Right atrium auricular region (tissue), 2 donors: ENCODE measurements around the gene KRTAP29-1. TPM values are rescaled to one million over a fixed set of nuclear protein-coding genes. Genes with fewer than 3 reads are reported as not detected.
A peak's percentile ranks its signal among the peaks of the same experiment; 100 is the strongest.

Source experiments
- DNase-seq: peaks from one replicate; pipeline ENCODE4 v3.0.0-alpha.2; 2019; ENCODE audit warnings: low spot score
- H3K27ac ChIP-seq, 2 donors: fragments of 200-600 bp; sonication (generic); 1 replicate in 1 of 2; 2 replicates in 1 of 2; pipeline ENCODE4 v1.5.1; 2016 to 2019
- H3K27me3 ChIP-seq, 2 donors: fragments of 200-600 bp; sonication (generic); one replicate each; pipeline versions ENCODE4 v1.5.1 to v1.6.0; 2017 to 2019
- H3K36me3 ChIP-seq: fragments of 200-600 bp; sonication (generic); one replicate; pipeline ENCODE4 v1.5.1; 2016
- H3K4me1 ChIP-seq, 2 donors: fragments of 200-600 bp; sonication (generic); one replicate each; pipeline versions ENCODE4 v1.5.1 to v1.6.0; 2017 to 2019
- H3K4me3 ChIP-seq, 2 donors: fragments of 200-600 bp; sonication (generic); 1 replicate in 1 of 2; 2 replicates in 1 of 2; pipeline ENCODE4 v1.5.1; 2017 to 2019; ENCODE audit warnings: mild to moderate bottlenecking in 1 of 2, moderate library complexity in 1 of 2
- H3K9me3 ChIP-seq, 2 donors: fragments of 200-600 bp; sonication (generic); one replicate each; pipeline ENCODE4 v1.5.1; 2019
- total RNA-seq, 2 donors: library from RNA; depleted of rRNA; stranded (reverse); fragments of >200 nt; gene quantifications; one replicate each; pipeline ENCODE4 v1.1.0, GENCODE V29; 2016
- TF ChIP-seq, protein P1 (sequence below), 2 donors: fragments of 200-600 bp; sonication (generic); IDR thresholded peaks; one replicate each; pipeline ENCODE4 v1.5.1; 2019; ENCODE audit warnings: antibody characterized with exemption in 2 of 2

The KRTAP29-1 gene
- total RNA-seq, 2 donors from 2014 or later, result not detected

DNA sequence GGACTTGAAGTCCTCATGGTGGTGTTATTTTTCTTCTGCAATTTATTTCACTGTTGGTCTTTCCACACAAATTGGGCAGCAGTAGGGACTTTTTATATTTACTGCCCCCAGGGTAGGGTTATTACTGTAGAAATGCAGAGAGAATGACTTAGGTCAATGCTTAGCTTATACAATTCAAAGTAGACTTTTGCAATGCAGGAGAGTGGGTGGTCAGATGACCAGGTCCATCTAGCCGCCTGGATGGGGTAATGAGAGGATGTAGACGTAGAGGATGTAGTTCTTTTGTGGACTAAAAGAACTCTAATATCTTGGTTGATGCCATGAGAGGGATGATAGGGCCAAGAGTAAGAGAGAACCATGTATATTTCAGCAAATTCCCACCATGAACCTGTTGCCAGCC is 15.6 kb upstream of the KRTAP29-1 start:
- H3K27me3 ChIP-seq, result no peaks in the 10 kb centered on the region
- no peaks in the 10 kb centered on the region for H3K4me1 ChIP-seq
- no peaks in the 10 kb centered on the region for H3K36me3 ChIP-seq
- H3K4me3 ChIP-seq, result no peak overlapping the region
- H3K9me3 ChIP-seq, result peaks cover 0 to 18% of the 10 kb centered on the region in 2 donors
- DNase-seq, result no peak
- H3K27ac ChIP-seq, result no peak overlapping the region
- TF ChIP-seq, protein P1, sequence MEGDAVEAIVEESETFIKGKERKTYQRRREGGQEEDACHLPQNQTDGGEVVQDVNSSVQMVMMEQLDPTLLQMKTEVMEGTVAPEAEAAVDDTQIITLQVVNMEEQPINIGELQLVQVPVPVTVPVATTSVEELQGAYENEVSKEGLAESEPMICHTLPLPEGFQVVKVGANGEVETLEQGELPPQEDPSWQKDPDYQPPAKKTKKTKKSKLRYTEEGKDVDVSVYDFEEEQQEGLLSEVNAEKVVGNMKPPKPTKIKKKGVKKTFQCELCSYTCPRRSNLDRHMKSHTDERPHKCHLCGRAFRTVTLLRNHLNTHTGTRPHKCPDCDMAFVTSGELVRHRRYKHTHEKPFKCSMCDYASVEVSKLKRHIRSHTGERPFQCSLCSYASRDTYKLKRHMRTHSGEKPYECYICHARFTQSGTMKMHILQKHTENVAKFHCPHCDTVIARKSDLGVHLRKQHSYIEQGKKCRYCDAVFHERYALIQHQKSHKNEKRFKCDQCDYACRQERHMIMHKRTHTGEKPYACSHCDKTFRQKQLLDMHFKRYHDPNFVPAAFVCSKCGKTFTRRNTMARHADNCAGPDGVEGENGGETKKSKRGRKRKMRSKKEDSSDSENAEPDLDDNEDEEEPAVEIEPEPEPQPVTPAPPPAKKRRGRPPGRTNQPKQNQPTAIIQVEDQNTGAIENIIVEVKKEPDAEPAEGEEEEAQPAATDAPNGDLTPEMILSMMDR (IDR thresholded peaks at IDR 0.05), result no peak

DNA sequence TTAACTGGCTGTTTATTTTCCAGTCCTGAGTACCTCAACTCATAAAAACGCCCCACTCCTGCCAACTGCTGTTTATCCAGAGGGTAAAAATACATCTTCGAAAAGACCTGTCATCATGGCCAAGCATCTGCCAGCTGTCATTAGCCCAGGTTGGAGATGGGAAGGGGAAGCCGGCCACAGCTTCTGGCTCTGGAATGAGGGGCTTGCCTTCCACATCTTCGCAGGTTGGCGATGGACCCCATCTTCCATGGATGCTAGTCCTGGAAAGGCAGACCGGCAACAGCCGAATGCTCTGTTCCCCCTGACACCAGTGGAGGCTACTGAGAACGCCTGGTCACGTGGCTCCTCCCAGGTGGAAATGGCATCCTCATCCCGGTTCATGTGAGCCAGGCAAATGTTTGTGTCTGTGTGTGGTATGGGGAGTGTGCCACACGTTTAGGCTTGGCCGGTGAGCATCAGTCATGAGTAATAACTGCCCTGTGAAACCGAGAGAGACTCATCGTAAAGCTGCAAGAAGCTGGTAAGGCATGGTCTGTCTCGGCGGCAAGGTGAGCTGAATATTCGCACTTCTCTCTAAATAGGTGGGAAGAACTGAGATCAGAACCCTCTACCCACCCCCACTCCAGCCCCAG is 13.3 kb upstream of the KRTAP29-1 start:
- Histone ChIP-seq H3K36me3 (no peaks in the 10 kb centered on the region), H3K27me3 (no peaks in the 10 kb centered on the region)

DNA sequence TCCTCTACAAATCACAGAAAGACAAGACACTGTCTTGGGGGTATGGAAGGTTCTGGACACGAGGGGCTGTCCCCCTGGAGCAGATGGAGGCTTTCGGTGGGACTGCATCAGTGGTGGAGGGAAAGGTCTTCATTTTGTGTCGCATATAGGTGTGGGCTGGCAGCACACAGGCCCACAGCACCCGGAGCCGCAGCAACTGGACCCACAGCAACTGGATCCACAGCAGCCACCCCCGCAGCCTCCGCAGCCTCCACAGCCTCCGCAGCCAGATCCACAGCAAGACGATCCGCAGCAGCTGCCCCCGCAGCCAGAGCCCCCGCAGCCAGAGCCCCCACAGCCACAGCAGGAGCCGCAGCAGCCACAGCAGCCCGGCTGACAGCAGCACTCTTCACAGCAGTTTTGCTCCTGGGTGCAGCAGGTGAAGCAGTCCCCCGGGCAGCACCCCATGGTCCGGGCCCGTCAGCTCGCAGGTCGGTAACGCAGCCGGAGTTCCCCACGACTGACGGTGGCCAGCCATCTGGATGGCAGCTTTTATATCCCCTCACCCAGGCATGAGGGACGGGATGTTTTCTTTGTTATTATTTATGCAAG is 12.6 kb upstream of the KRTAP29-1 start, which contains the start of gene KRTAP17-1:
Gene KRTAP17-1, minus strand, starts transcription at position 507 of the 591 bp plus-strand sequence. Its CDS starts 60 bp downstream, at position 447.
- DNase-seq, result no peak
- no peak within 1 kb of the TSS for H3K27ac ChIP-seq
- H3K4me3 ChIP-seq, result no peak within 1 kb of the TSS
- TF ChIP-seq, protein P1 (IDR thresholded peaks at IDR 0.05), result no peak
- no peaks in the 10 kb centered on the region for H3K36me3 ChIP-seq
- peaks cover 0 to 14% of the 10 kb centered on the region in 2 donors for H3K9me3 ChIP-seq
- H3K4me1 ChIP-seq, result no peaks in the 10 kb centered on the region
- no peaks in the 10 kb centered on the region for H3K27me3 ChIP-seq

More for the DNA sequence above, 13.3 kb upstream of the KRTAP29-1 start:
- DNase-seq, result no peak
- TF ChIP-seq, protein P1 (IDR thresholded peaks at IDR 0.05), result no peak
- peaks cover 0 to 18% of the 10 kb centered on the region in 2 donors for H3K9me3 ChIP-seq
- H3K27ac ChIP-seq, result no peak overlapping the region
- no peaks in the 10 kb centered on the region for H3K4me1 ChIP-seq
- no peak overlapping the region for H3K4me3 ChIP-seq

DNA sequence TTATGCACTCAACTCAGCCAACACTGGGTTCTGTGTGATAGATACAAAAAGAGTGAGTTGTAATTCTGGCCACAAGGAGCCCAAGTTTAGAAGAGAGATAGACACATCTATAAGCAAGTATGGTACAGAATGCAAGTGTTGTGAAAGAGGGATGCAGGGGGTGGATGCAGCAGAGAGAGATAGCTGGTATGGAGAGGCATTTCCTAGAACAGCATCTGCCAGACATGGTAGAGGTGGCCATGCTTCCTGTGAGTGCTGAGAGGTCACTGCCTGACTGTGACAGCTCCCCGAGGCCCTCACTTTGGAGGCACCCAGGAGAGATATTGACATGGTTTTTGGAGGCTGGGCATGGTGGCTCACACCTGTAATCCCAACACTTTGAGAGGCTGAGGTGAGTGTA is 8.5 kb upstream of the KRTAP29-1 start:
- no peak overlapping the region for H3K27ac ChIP-seq
- no peaks in the 10 kb centered on the region for H3K9me3 ChIP-seq
- no peaks in the 10 kb centered on the region for H3K36me3 ChIP-seq
- H3K27me3 ChIP-seq, result no peaks in the 10 kb centered on the region
- no peak for DNase-seq
- H3K4me3 ChIP-seq, result no peak overlapping the region
- H3K4me1 ChIP-seq, result no peaks in the 10 kb centered on the region
- TF ChIP-seq, protein P1 (IDR thresholded peaks at IDR 0.05), result no peak

DNA sequence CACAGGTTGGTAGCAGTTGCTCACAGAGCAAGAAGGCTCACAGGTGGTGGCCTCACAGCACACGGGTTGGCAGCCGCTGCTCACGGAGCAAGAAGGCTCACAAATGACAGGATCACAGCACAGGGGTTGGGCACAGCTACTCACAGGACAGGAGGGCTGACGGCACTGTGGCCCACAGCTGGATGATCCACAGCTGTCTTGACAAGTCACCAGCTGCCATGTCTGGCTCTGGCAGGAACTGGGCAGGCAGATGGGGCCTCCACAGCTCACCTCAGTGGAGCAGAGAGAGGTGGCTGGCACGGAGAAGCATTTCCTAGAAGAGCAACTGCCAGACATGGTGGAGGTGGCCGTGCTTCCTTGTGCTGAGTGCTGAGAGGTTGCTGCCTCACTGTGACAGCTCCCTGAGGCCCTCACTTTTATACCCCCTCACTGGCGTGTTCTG is 6.3 kb upstream of the KRTAP29-1 start, which contains the start of gene KRTAP16-1:
Gene KRTAP16-1, minus strand, starts transcription at position 392 of the 442 bp plus-strand sequence. Its CDS starts 56 bp downstream, at position 336.
- TF ChIP-seq, protein P1 (IDR thresholded peaks at IDR 0.05), result no peak
- H3K36me3 ChIP-seq, result no peaks in the 10 kb centered on the region
- no peak for DNase-seq
- H3K27me3 ChIP-seq, result no peaks in the 10 kb centered on the region
- no peaks in the 10 kb centered on the region for H3K4me1 ChIP-seq
- peak within 1 kb of the TSS in 1 of 2 donors; percentile 3 for H3K4me3 ChIP-seq
- no peak within 1 kb of the TSS for H3K27ac ChIP-seq
- no peaks in the 10 kb centered on the region for H3K9me3 ChIP-seq
